HepG2 (cell line): ENCODE measurements around the gene BTBD3. TPM values are rescaled to one million over a fixed set of nuclear protein-coding genes. Genes with fewer than 3 reads are reported as not detected.

Source experiments
- ARNT2 ChIP-seq: sonication (generic); formaldehyde crosslinking; IDR thresholded peaks from 2 replicates; pipeline ENCODE4 v1.8.0; 2022; ENCODE audit warnings: mild to moderate bottlenecking, low read depth, missing genetic modification reagents, moderate library complexity
- FOXA1 ChIP-seq, 2 experiments: fragments of 450-650 bp in 1 of 2; sonication (generic) in 1 of 2; formaldehyde crosslinking in 1 of 2; IDR thresholded peaks; 2 replicates each; pipeline versions ENCODE4 v1.4.0 to v1.6.1; 2016 to 2020; ENCODE audit warnings: missing genetic modification reagents in 1 of 2
- KAT2B ChIP-seq: fragments of 150-350 bp; IDR thresholded peaks from 2 replicates; pipeline ENCODE4 v1.6.1; 2014; ENCODE audit warnings: low read depth, low read length, borderline replicate concordance
- LCORL ChIP-seq, 2 experiments: fragments of 450-650 bp in 1 of 2; sonication (generic) in 1 of 2; formaldehyde crosslinking in 1 of 2; IDR thresholded peaks; 2 replicates each; pipeline versions ENCODE4 v1.5.0 to v1.6.1; 2017 to 2020; ENCODE audit warnings: antibody characterized with exemption in 1 of 2, missing genetic modification reagents in 1 of 2
- PPARG ChIP-seq: conservative IDR thresholded peaks from 2 replicates; pipeline ENCODE4 v1.6.1; 2016; ENCODE audit warnings: missing biosample characterization, missing genetic modification reagents
- RAD21 ChIP-seq: fragments of 450-650 bp; formaldehyde crosslinking; IDR thresholded peaks from 2 replicates; pipeline ENCODE4 v1.5.0; 2020; ENCODE audit warnings: mild to moderate bottlenecking
- RBM22 ChIP-seq: fragments of 200-400 bp; formaldehyde crosslinking; optimal IDR thresholded peaks from 2 replicates; pipeline ENCODE3; 2017; ENCODE audit warnings: mild to moderate bottlenecking, low read length, moderate library complexity
- ZFP36L1 ChIP-seq: sonication (generic); formaldehyde crosslinking; IDR thresholded peaks from 2 replicates; pipeline ENCODE4 v1.8.0; 2022; ENCODE audit warnings: mild to moderate bottlenecking, missing genetic modification reagents, moderate library complexity
- ZIK1 ChIP-seq: sonication (generic); formaldehyde crosslinking; IDR thresholded peaks from 2 replicates; pipeline ENCODE4 v1.5.0; 2020; ENCODE audit warnings: mild to moderate bottlenecking, low read depth, missing genetic modification reagents, borderline replicate concordance
- ZMAT3 ChIP-seq: sonication (generic); formaldehyde crosslinking; conservative IDR thresholded peaks from 2 replicates; pipeline ENCODE4 v1.7.0; 2021; ENCODE audit warnings: missing genetic modification reagents
- ZNF101 ChIP-seq: sonication (generic); formaldehyde crosslinking; IDR thresholded peaks from 2 replicates; pipeline ENCODE4 v1.4.0; 2020; ENCODE audit warnings: mild to moderate bottlenecking, low read depth, missing genetic modification reagents, borderline replicate concordance
- ZNF256 ChIP-seq: sonication (generic); formaldehyde crosslinking; conservative IDR thresholded peaks from 2 replicates; pipeline ENCODE4 v1.4.0; 2020; ENCODE audit warnings: missing genetic modification reagents
- ZNF3 ChIP-seq: IDR thresholded peaks from 2 replicates; pipeline ENCODE4 v1.7.0; 2017; ENCODE audit warnings: inconsistent platforms
- ZNF543 ChIP-seq: sonication (generic); formaldehyde crosslinking; IDR thresholded peaks from 2 replicates; pipeline ENCODE4 v1.4.0; 2020; ENCODE audit warnings: mild to moderate bottlenecking, missing genetic modification reagents
- ZNF674 ChIP-seq: sonication (generic); formaldehyde crosslinking; IDR thresholded peaks from 2 replicates; pipeline ENCODE4 v1.5.0; 2020; ENCODE audit warnings: low read depth, mild to moderate bottlenecking, missing genetic modification reagents
- ZNF704 ChIP-seq: sonication (generic); formaldehyde crosslinking; IDR thresholded peaks from 2 replicates; pipeline ENCODE4 v1.8.1; 2023; ENCODE audit warnings: mild to moderate bottlenecking, inconsistent platforms, moderate library complexity, missing genetic modification reagents, borderline replicate concordance
- ZNF891 ChIP-seq: sonication (generic); formaldehyde crosslinking; IDR thresholded peaks from 2 replicates; pipeline ENCODE4 v1.5.0; 2020; ENCODE audit warnings: mild to moderate bottlenecking, missing genetic modification reagents
- polyA plus RNA-seq, 8 experiments: library from polyadenylated mRNA; depleted of rRNA in 3 of 8; stranded (reverse) in 7 of 8; unstranded in 1 of 8; fragments of >200 nt; fragmentation: Illumina TruSeq in 4 of 8; extraction: Trizol in 4 of 8; gene quantifications; 2 replicates each; pipeline versions ENCODE4 v1.2.1 to v1.2.3, GENCODE V29; 2011 to 2016; ENCODE audit warnings: low read depth in 4 of 8, missing spikeins in 1 of 8, mixed read lengths in 1 of 8; ENCODE audit not compliant: insufficient read depth in 1 of 8
- total RNA-seq, 5 experiments: library from RNA; depleted of rRNA; stranded (reverse); fragments of >200 nt; fragmentation: Illumina TruSeq; extraction: Trizol; gene quantifications; 2 replicates each; pipeline ENCODE4 v1.2.3, GENCODE V29; 2016; ENCODE audit warnings: low read depth in 1 of 5
- TF ChIP-seq, protein P1 (sequence below): sonication (generic); formaldehyde crosslinking; IDR thresholded peaks from 2 replicates; pipeline ENCODE4 v1.4.0; 2020; ENCODE audit warnings: mild to moderate bottlenecking, missing genetic modification reagents
- TF ChIP-seq, protein P2 (sequence below): sonication (generic); formaldehyde crosslinking; IDR thresholded peaks from 2 replicates; pipeline ENCODE4 v1.5.0; 2020; ENCODE audit warnings: missing genetic modification reagents, mild to moderate bottlenecking, borderline replicate concordance
- TF ChIP-seq, protein P3 (sequence below): sonication (generic); formaldehyde crosslinking; IDR thresholded peaks from 2 replicates; pipeline ENCODE4 v1.8.1; 2022; ENCODE audit warnings: low read depth, mild to moderate bottlenecking, missing genetic modification reagents

The BTBD3 gene
- total and polyA plus RNA-seq, 2 of the 13 experiments (the other 11 are each of a cell fraction or from before 2014, with no cell fraction given), result 32.2 to 41.8 TPM

DNA sequence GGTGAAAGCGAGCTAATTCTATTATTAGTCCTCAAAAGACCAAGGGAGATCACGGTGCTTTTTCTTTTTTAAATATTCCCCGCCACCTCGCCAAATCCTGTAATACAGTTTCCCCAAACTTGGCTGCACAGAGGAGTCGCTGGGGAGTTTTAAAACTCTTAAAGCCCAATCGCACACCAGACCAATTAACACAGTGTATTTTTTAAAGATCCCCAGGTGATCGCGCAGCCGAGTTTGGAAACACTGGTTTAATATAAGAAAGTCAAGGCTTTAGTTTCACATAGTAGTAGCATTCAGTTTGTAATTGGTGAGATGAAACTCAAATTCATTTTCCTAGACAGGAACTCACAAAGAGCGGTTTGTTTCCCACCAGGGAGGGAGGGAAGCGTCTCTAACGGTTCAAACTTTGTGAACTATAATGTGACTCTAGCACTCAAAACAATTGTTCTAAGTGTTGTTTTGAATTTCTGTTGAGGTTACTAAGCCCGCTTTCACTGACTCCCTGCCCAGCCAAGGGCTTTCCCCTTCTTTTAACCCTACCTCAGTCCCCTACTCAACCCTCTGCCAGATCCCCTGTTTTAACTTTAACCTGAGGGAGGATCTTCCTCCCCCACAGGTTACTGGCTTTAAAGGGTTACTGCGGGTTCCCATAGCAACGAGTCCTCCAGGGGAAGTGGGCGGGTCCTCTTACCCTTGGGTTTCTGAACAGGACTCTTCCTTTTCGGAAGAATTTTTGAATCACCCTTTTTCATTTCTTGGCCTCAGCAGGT, 25.7 kb upstream of the BTBD3 start (continued):
- TF ChIP-seq PPARG (no peak; the same call in 1 of the 2 replicates), ZNF3 (no peak), LCORL (IDR thresholded peaks at IDR 0.05) (no peak), LCORL (CRISPR knock-in tag; IDR thresholded peaks at IDR 0.05) (no peak), FOXA1 (IDR thresholded peaks at IDR 0.05) (no peak), FOXA1 (CRISPR knock-in tag; IDR thresholded peaks at IDR 0.05) (no peak), ARNT2 (0 out of 2 replicates have a peak, but pooled peaks have one; percentile 36), ZMAT3 (CRISPR knock-in tag) (no peak; the same call in 1 of the 2 replicates), ZFP36L1 (CRISPR knock-in tag) (0 out of 2 replicates have a peak, but pooled peaks have one; percentile 35), KAT2B (no peak), ZNF256 (CRISPR knock-in tag) (peak; percentile 80; the same call in 1 of the 2 replicates), ZNF704 (CRISPR knock-in tag) (peak; percentile 62; the same call in 1 of the 2 replicates), ZIK1 (CRISPR knock-in tag) (no peak), ZNF674 (CRISPR knock-in tag) (no peak), RAD21 (CRISPR knock-in tag) (no peak), ZNF543 (CRISPR knock-in tag) (peak; percentile 16; the same call in 1 of the 2 replicates), RBM22 (peak; percentile 98), ZNF891 (CRISPR knock-in tag) (no peak), ZNF101 (CRISPR knock-in tag) (no peak)
- TF ChIP-seq, protein P1, sequence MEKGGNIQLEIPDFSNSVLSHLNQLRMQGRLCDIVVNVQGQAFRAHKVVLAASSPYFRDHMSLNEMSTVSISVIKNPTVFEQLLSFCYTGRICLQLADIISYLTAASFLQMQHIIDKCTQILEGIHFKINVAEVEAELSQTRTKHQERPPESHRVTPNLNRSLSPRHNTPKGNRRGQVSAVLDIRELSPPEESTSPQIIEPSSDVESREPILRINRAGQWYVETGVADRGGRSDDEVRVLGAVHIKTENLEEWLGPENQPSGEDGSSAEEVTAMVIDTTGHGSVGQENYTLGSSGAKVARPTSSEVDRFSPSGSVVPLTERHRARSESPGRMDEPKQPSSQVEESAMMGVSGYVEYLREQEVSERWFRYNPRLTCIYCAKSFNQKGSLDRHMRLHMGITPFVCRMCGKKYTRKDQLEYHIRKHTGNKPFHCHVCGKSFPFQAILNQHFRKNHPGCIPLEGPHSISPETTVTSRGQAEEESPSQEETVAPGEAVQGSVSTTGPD (CRISPR knock-in tag), result no peak
- TF ChIP-seq, protein P2, sequence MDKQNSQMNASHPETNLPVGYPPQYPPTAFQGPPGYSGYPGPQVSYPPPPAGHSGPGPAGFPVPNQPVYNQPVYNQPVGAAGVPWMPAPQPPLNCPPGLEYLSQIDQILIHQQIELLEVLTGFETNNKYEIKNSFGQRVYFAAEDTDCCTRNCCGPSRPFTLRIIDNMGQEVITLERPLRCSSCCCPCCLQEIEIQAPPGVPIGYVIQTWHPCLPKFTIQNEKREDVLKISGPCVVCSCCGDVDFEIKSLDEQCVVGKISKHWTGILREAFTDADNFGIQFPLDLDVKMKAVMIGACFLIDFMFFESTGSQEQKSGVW (CRISPR knock-in tag), result no peak
- TF ChIP-seq, protein P3, sequence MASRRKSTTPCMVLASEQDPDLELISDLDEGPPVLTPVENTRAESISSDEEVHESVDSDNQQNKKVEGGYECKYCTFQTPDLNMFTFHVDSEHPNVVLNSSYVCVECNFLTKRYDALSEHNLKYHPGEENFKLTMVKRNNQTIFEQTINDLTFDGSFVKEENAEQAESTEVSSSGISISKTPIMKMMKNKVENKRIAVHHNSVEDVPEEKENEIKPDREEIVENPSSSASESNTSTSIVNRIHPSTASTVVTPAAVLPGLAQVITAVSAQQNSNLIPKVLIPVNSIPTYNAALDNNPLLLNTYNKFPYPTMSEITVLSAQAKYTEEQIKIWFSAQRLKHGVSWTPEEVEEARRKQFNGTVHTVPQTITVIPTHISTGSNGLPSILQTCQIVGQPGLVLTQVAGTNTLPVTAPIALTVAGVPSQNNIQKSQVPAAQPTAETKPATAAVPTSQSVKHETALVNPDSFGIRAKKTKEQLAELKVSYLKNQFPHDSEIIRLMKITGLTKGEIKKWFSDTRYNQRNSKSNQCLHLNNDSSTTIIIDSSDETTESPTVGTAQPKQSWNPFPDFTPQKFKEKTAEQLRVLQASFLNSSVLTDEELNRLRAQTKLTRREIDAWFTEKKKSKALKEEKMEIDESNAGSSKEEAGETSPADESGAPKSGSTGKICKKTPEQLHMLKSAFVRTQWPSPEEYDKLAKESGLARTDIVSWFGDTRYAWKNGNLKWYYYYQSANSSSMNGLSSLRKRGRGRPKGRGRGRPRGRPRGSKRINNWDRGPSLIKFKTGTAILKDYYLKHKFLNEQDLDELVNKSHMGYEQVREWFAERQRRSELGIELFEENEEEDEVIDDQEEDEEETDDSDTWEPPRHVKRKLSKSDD (CRISPR knock-in tag), result no peak
